Hematopoietic multipotent progenitor cell treated with erythropoietin and hydrocortisone succinate and interleukin-3 and kit ligand, for 17 days (in vitro differentiated cells): ENCODE measurements around the gene U2AF1.
"Not testable (repeated sequence)": the region's sequence is repeated elsewhere in the genome, so short reads cannot be mapped to it uniquely, and the experiment has no call there.

ENCODE experiments used
- DNase-seq: peaks from one replicate; pipeline ENCODE4 v3.0.0-alpha.2; 2015; ENCODE audit warnings: low spot score

Gene U2AF1

GRCh38 chr21:43076643-43077042 is 30.7 kb downstream of the U2AF1 start:
- not testable (repeated sequence) for DNase-seq

GRCh38 chr21:43076023-43076637 is 31.2 kb downstream of the U2AF1 start:
- not testable (repeated sequence) for DNase-seq

GRCh38 chr21:43075170-43076022 is 32.0 kb downstream of the U2AF1 start, which contains the start of gene CBS:
Gene CBS (minus strand): TSS chr21:43075835. CDS start chr21:43072193, 3,642 bp downstream.
- DNase-seq = not testable (repeated sequence)

- not testable (repeated sequence) for DNase-seq
Measured at GRCh38 chr21:43074401-43075169, 32.8 kb downstream of the U2AF1 start.

- not testable (repeated sequence) for DNase-seq
Measured at GRCh38 chr21:43072742-43073141, 34.6 kb downstream of the U2AF1 start.

GRCh38 chr21:43069682-43070081 is 37.7 kb downstream of the U2AF1 start:
- DNase-seq = not testable (repeated sequence)

GRCh38 chr21:43068065-43068464 is 39.3 kb downstream of the U2AF1 start:
- not testable (repeated sequence) for DNase-seq

GRCh38 chr21:43066690-43067089 is 40.7 kb downstream of the U2AF1 start:
- not testable (repeated sequence) for DNase-seq

GRCh38 chr21:43065991-43066390 is 41.4 kb downstream of the U2AF1 start:
- DNase-seq = not testable (repeated sequence)

- not testable (repeated sequence) for DNase-seq
Measured at GRCh38 chr21:43064265-43064917, 43.0 kb downstream of the U2AF1 start.

GRCh38 chr21:43062955-43063664 is 44.3 kb downstream of the U2AF1 start:
- not testable (repeated sequence) for DNase-seq

- not testable (repeated sequence) for DNase-seq
Measured at GRCh38 chr21:43053112-43053511, 54.3 kb downstream of the U2AF1 start.

- not testable (repeated sequence) for DNase-seq
Measured at GRCh38 chr21:43045876-43046821, 61.2 kb downstream of the U2AF1 start.

GRCh38 chr21:43045165-43045875 is 62.0 kb downstream of the U2AF1 start:
- DNase-seq = not testable (repeated sequence)

GRCh38 chr21:43044547-43044946 is 62.8 kb downstream of the U2AF1 start:
- DNase-seq = not testable (repeated sequence)

- not testable (repeated sequence) for DNase-seq
Measured at GRCh38 chr21:43043291-43043690, 64.1 kb downstream of the U2AF1 start.
